NB4 (cell line): ENCODE data around the gene EXOC4.

Experiments
- DNase-seq: peaks from one replicate; pipeline ENCODE4 v3.0.0; 2010; ENCODE audit warnings: low read depth
- H3K4me3 ChIP-seq: one replicate; pipeline ENCODE4 v1.5.1; 2011; ENCODE audit warnings: mild to moderate bottlenecking, low read depth, low read length, moderate library complexity
- CTCF ChIP-seq: IDR thresholded peaks from one replicate; pipeline ENCODE4 v1.5.1; 2012; ENCODE audit warnings: low read depth, low read length
- MAX ChIP-seq: IDR thresholded peaks from 2 replicates; pipeline ENCODE4 v1.6.1; 2011; ENCODE audit warnings: low read depth, low read length
- MYC ChIP-seq: IDR thresholded peaks from 2 replicates; pipeline ENCODE4 v1.6.1; 2011; ENCODE audit warnings: low read depth, low read length
- POLR2A ChIP-seq: IDR thresholded peaks from 2 replicates; pipeline ENCODE4 v1.6.1; 2011; ENCODE audit warnings: mild to moderate bottlenecking; ENCODE audit not compliant: insufficient read length; ENCODE audit errors: extremely low read depth

The EXOC4 gene

GRCh38 chr7:134059921-134060320 lies 807.0 kb downstream of the EXOC4 start:
- TF ChIP-seq MAX (no peak), POLR2A (no peak), MYC (no peak)
- H3K4me3 ChIP-seq: no peak overlapping the region
- no peak for DNase-seq

GRCh38 chr7:134060874-134061273 lies 808.0 kb downstream of the EXOC4 start:
- no peak for TF ChIP-seq MAX
- no peak for DNase-seq
- no peak overlapping the region for H3K4me3 ChIP-seq

- TF ChIP-seq POLR2A (no peak), CTCF (no peak), MYC (no peak), MAX (no peak)
- no peak for DNase-seq
- no peak overlapping the region for H3K4me3 ChIP-seq
Observed at GRCh38 chr7:134062460-134062859, 809.6 kb downstream of the EXOC4 start.

- no peak for DNase-seq
- H3K4me3 ChIP-seq: no peak overlapping the region
- TF ChIP-seq MAX: no peak
- no peak for TF ChIP-seq MYC
- TF ChIP-seq CTCF: no peak
- no peak for TF ChIP-seq POLR2A
Observed at GRCh38 chr7:134065415-134065814, 812.5 kb downstream of the EXOC4 start.

GRCh38 chr7:134067164-134067563 lies 814.3 kb downstream of the EXOC4 start:
- TF ChIP-seq CTCF: no peak
- TF ChIP-seq MAX: no peak
- TF ChIP-seq MYC: no peak
- TF ChIP-seq POLR2A: no peak
- DNase-seq: peak; percentile 12
- no peak overlapping the region for H3K4me3 ChIP-seq

- no peak overlapping the region for H3K4me3 ChIP-seq
- TF ChIP-seq MAX (no peak), POLR2A (no peak), MYC (no peak), CTCF (no peak)
- DNase-seq: no peak
Observed at GRCh38 chr7:134068670-134069069, 815.8 kb downstream of the EXOC4 start.

- no peak overlapping the region for H3K4me3 ChIP-seq
- no peak for DNase-seq
- TF ChIP-seq MYC: no peak
- TF ChIP-seq CTCF: no peak
- no peak for TF ChIP-seq POLR2A
- no peak for TF ChIP-seq MAX
Observed at GRCh38 chr7:134069187-134069586, 816.3 kb downstream of the EXOC4 start.
